Hepatocyte (in vitro differentiated cells): ENCODE results near the gene PPP1R1B.

Experiments used
- EZH2phosphoT487 ChIP-seq: fragments of 200-600 bp; sonication (generic); IDR thresholded peaks from one replicate; pipeline ENCODE4 v1.6.1; 2018; ENCODE audit warnings: antibody characterized with exemption, mild to moderate bottlenecking, low read depth, moderate library complexity; ENCODE audit not compliant: unreplicated experiment, severe bottlenecking
- TF ChIP-seq, protein P1 (sequence below): fragments of 200-600 bp; sonication (generic); IDR thresholded peaks from 2 replicates; pipeline ENCODE4 v1.5.1; 2016; ENCODE audit warnings: antibody characterized with exemption, mild to moderate bottlenecking; ENCODE audit not compliant: poor library complexity

- TF ChIP-seq, protein P1, sequence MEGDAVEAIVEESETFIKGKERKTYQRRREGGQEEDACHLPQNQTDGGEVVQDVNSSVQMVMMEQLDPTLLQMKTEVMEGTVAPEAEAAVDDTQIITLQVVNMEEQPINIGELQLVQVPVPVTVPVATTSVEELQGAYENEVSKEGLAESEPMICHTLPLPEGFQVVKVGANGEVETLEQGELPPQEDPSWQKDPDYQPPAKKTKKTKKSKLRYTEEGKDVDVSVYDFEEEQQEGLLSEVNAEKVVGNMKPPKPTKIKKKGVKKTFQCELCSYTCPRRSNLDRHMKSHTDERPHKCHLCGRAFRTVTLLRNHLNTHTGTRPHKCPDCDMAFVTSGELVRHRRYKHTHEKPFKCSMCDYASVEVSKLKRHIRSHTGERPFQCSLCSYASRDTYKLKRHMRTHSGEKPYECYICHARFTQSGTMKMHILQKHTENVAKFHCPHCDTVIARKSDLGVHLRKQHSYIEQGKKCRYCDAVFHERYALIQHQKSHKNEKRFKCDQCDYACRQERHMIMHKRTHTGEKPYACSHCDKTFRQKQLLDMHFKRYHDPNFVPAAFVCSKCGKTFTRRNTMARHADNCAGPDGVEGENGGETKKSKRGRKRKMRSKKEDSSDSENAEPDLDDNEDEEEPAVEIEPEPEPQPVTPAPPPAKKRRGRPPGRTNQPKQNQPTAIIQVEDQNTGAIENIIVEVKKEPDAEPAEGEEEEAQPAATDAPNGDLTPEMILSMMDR = no peak
- no peak for TF ChIP-seq EZH2phosphoT487
These were observed 3.1 kb downstream of the PPP1R1B start for GRCh38 chr17:39629898-39630297.
